K562 (cell line): ENCODE measurements around the gene EGFL7. TPM values are rescaled to one million over a fixed set of nuclear protein-coding genes. Genes with fewer than 3 reads are reported as not detected.

Experiments used
- CHD4 ChIP-seq: fragments of 200-600 bp; sonication (generic); IDR thresholded peaks from 3 replicates; pipeline ENCODE4 v1.6.1; 2012; ENCODE audit warnings: low read depth, mild to moderate bottlenecking, mixed read lengths, low read length, inconsistent platforms; ENCODE audit not compliant: insufficient read depth, insufficient replicate concordance, poor library complexity, severe bottlenecking
- E2F5 ChIP-seq: sonication (generic); formaldehyde crosslinking; IDR thresholded peaks from 2 replicates; pipeline ENCODE4 v1.8.0; 2022; ENCODE audit warnings: mild to moderate bottlenecking, missing genetic modification reagents
- EWSR1 ChIP-seq: fragments of 450-650 bp; IDR thresholded peaks from 2 replicates; pipeline ENCODE4 v1.6.1; 2018; ENCODE audit warnings: borderline replicate concordance, mild to moderate bottlenecking, low read depth, moderate library complexity; ENCODE audit not compliant: partially characterized antibody
- GTF2F1 ChIP-seq: IDR thresholded peaks from 2 replicates; pipeline ENCODE4 v1.6.1; 2011; ENCODE audit warnings: low read depth, low read length, improper control_type of control experiment
- HMG20A ChIP-seq: fragments of 450-650 bp; formaldehyde crosslinking; conservative IDR thresholded peaks from 2 replicates; pipeline ENCODE4 v1.4.0; 2020; ENCODE audit warnings: mild to moderate bottlenecking, mixed read lengths
- KLF13 ChIP-seq: fragments of 450-650 bp; IDR thresholded peaks from 2 replicates; pipeline ENCODE4 v1.6.1; 2016; ENCODE audit warnings: missing genetic modification characterization, low read depth, mild to moderate bottlenecking, missing compliant biosample characterization, moderate library complexity, borderline replicate concordance
- NCOA2 ChIP-seq, 2 experiments: fragments of 450-650 bp; IDR thresholded peaks; 2 replicates each; pipeline ENCODE4 v1.6.1; 2018; ENCODE audit warnings: mild to moderate bottlenecking in 2 of 2, moderate library complexity in 1 of 2; ENCODE audit not compliant: partially characterized antibody in 2 of 2
- NFE2 ChIP-seq: IDR thresholded peaks from 2 replicates; pipeline ENCODE4 v1.6.1; 2014; ENCODE audit warnings: antibody characterized with exemption, low read depth
- NFIX ChIP-seq: fragments of 250-450 bp; sonication (Bioruptor Pico); IDR thresholded peaks from 2 replicates; pipeline ENCODE4 v1.4.0; 2020; ENCODE audit warnings: low read depth, mild to moderate bottlenecking, moderate library complexity
- PATZ1 ChIP-seq: fragments of 250-450 bp; sonication (Bioruptor Pico); IDR thresholded peaks from 2 replicates; pipeline ENCODE4 v1.5.0; 2020; ENCODE audit warnings: mild to moderate bottlenecking, borderline replicate concordance
- SRSF3 ChIP-seq: fragments of 200-400 bp; formaldehyde crosslinking; IDR thresholded peaks from 2 replicates; pipeline ENCODE4 v1.6.1; 2016; ENCODE audit warnings: mild to moderate bottlenecking, low read length, moderate library complexity; ENCODE audit not compliant: insufficient read depth
- TCFL5 ChIP-seq: fragments of 250-450 bp; sonication (Bioruptor Pico); conservative IDR thresholded peaks from 2 replicates; pipeline ENCODE4 v1.6.1; 2021; ENCODE audit warnings: mild to moderate bottlenecking, moderate library complexity, matching md5 sums
- UBTF ChIP-seq, 2 experiments: IDR thresholded peaks; 2 replicates each; pipeline ENCODE4 v1.6.1; 2012; ENCODE audit warnings: improper control_type of control experiment in 2 of 2, low read depth in 2 of 2, low read length in 2 of 2, borderline replicate concordance in 1 of 2
- ZNF140 ChIP-seq: fragments of 250-450 bp; sonication (Bioruptor Pico); IDR thresholded peaks from 2 replicates; pipeline ENCODE4 v1.8.0; 2021; ENCODE audit warnings: moderate library complexity, mild to moderate bottlenecking, inconsistent platforms
- ZNF175 ChIP-seq: fragments of 200-800 bp; sonication (Bioruptor generic); IDR thresholded peaks from 2 replicates; pipeline ENCODE4 v1.6.1; 2016; ENCODE audit warnings: low read depth, mild to moderate bottlenecking, missing genetic modification characterization, missing compliant biosample characterization
- ZNF347 ChIP-seq: fragments of 450-650 bp; formaldehyde crosslinking; IDR thresholded peaks from 2 replicates; pipeline ENCODE4 v1.4.0; 2020; ENCODE audit warnings: low read depth, mild to moderate bottlenecking, moderate library complexity
- polyA plus RNA-seq, 8 experiments: library from polyadenylated mRNA; depleted of rRNA in 4 of 8; stranded (reverse) in 5 of 8; unstranded in 3 of 8; fragments of >200 nt; fragmentation: Nextera tagmentation in 2 of 8; fragmentation: Illumina TruSeq in 1 of 8; extraction: Ambion mirVana in 2 of 8; extraction: Trizol in 1 of 8; gene quantifications; 2 replicates each; pipeline versions ENCODE4 v1.2.1 to v1.2.3, GENCODE V29; 2011 to 2014; ENCODE audit warnings: inconsistent platforms in 1 of 8, missing spikeins in 1 of 8
- total RNA-seq, 7 experiments: library from RNA; depleted of rRNA in 6 of 7; stranded (reverse); fragments of >200 nt in 6 of 7; fragmentation: Illumina TruSeq in 2 of 7; extraction: Trizol in 2 of 7; gene quantifications; 2 replicates each; pipeline versions ENCODE4 v1.2.1 to v1.2.3, GENCODE V29; 2011 to 2021; ENCODE audit warnings: low replicate concordance in 1 of 7
- TF ChIP-seq, protein P1 (sequence below): conservative IDR thresholded peaks from 2 replicates; pipeline ENCODE4 v1.6.1; 2011; ENCODE audit warnings: low read depth, mild to moderate bottlenecking, low read length; ENCODE audit not compliant: control insufficient read depth
- TF ChIP-seq, protein P2 (sequence below): IDR thresholded peaks from 2 replicates; pipeline ENCODE4 v1.6.1; 2011; ENCODE audit not compliant: insufficient read length; ENCODE audit errors: extremely low read depth

The EGFL7 gene
- total and polyA plus RNA-seq, 9 of the 15 experiments (the other 6 are each of a cell fraction or from before 2014, with no cell fraction given), result 1.5 to 286 (median 55.5) TPM

DNA sequence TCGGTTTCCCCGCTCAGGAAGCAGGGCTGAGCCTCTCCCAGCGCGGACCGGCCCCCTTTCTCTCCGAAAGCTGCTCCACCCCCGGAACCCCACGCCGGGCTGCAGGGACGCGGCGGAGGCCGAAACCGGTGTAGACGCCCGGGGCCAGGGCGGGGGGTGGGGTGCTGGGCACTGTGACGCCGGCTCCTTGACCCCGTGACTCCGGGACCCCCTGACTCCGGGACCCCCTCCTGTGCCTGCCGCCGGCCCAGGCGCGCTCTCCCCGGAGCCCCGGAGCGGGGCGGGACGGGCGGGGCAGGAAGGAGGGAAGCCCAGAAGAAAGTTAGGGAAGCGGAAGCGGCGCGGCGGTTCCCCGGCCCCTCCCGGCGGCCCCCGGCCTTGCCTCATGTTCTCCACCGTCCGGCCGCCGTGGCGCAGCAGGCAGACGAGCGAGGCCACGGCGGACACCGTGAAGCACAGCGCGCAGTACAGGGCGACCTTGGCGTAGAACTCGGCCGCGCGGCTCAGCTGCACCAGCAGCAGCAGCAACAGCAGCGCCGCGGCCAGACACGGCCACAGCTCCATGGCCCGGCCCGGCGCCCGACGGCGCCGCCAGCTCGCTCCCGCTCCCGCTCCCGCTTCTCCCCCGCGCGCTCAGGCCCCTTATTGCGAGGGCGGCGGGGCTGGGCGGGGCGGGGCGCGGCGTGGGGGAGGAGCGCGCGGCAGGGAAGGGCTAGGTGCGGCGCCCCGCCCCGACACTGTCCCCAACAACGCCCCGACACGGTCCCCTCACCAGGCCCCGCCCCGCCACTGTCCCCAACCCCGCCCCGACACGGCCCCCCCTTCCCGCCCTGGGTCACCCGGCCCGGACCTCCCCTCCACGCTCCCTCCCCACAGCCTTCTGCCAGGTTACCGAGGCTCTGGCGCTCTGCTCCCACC is 24.3 kb downstream of the EGFL7 start, which contains the start of gene AGPAT2 (continued):
- TF ChIP-seq UBTF (IDR thresholded peaks at IDR 0.05; ENCODE audit: borderline replicate concordance in 1 of 2, low read depth in 2 of 2, low read length in 2 of 2) (peak in 1 of 2 experiments; percentile 63; a peak in 1 of 4 replicates), GTF2F1 (no peak), E2F5 (CRISPR knock-in tag) (no peak), EWSR1 (no peak), CHD4 (no peak), TCFL5 (CRISPR knock-in tag) (no peak), NFE2 (no peak), NCOA2 (IDR thresholded peaks at IDR 0.05; ENCODE audit: partially characterized antibody in 2 of 2) (no peak), ZNF347 (CRISPR knock-in tag) (no peak), NFIX (CRISPR knock-in tag) (no peak), ZNF175 (no peak), HMG20A (CRISPR knock-in tag) (no peak), PATZ1 (CRISPR knock-in tag) (no peak), KLF13 (0 out of 2 replicates have a peak, but pooled peaks have one; percentile 62), SRSF3 (no peak), ZNF140 (CRISPR knock-in tag) (no peak)
- TF ChIP-seq, protein P1, sequence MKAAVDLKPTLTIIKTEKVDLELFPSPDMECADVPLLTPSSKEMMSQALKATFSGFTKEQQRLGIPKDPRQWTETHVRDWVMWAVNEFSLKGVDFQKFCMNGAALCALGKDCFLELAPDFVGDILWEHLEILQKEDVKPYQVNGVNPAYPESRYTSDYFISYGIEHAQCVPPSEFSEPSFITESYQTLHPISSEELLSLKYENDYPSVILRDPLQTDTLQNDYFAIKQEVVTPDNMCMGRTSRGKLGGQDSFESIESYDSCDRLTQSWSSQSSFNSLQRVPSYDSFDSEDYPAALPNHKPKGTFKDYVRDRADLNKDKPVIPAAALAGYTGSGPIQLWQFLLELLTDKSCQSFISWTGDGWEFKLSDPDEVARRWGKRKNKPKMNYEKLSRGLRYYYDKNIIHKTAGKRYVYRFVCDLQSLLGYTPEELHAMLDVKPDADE, result peak; percentile 84; the same call in 1 of the 2 replicates
- TF ChIP-seq, protein P2, sequence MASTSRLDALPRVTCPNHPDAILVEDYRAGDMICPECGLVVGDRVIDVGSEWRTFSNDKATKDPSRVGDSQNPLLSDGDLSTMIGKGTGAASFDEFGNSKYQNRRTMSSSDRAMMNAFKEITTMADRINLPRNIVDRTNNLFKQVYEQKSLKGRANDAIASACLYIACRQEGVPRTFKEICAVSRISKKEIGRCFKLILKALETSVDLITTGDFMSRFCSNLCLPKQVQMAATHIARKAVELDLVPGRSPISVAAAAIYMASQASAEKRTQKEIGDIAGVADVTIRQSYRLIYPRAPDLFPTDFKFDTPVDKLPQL, result no peak
